HEK293 (cell line): ENCODE measurements around the gene ANKRD63.

Source experiments
- YY1 ChIP-seq: fragments of 450-650 bp; formaldehyde crosslinking; IDR thresholded peaks from 2 replicates; pipeline ENCODE4 v1.5.1; 2018; ENCODE audit warnings: missing biosample characterization, missing genetic modification characterization
- ZNF133 ChIP-seq: fragments of 450-650 bp; formaldehyde crosslinking; IDR thresholded peaks from 2 replicates; pipeline ENCODE4 v1.5.1; 2016; ENCODE audit warnings: missing biosample characterization, missing genetic modification characterization
- ZNF16 ChIP-seq: fragments of 450-650 bp; formaldehyde crosslinking; IDR thresholded peaks from 2 replicates; pipeline ENCODE4 v1.5.1; 2016; ENCODE audit warnings: low read depth, missing biosample characterization, missing genetic modification characterization
- ZNF335 ChIP-seq: fragments of 450-650 bp; formaldehyde crosslinking; conservative IDR thresholded peaks from 2 replicates; pipeline ENCODE4 v1.5.1; 2016; ENCODE audit warnings: missing biosample characterization, missing genetic modification characterization
- ZNF530 ChIP-seq: fragments of 450-650 bp; formaldehyde crosslinking; IDR thresholded peaks from 2 replicates; pipeline ENCODE4 v1.5.1; 2016; ENCODE audit warnings: low read depth, missing biosample characterization, missing genetic modification characterization
- ZNF623 ChIP-seq: fragments of 450-650 bp; formaldehyde crosslinking; IDR thresholded peaks from 2 replicates; pipeline ENCODE4 v1.5.1; 2016; ENCODE audit warnings: missing biosample characterization, missing genetic modification characterization
- TF ChIP-seq, protein P1 (sequence below): fragments of 450-650 bp; formaldehyde crosslinking; IDR thresholded peaks from 2 replicates; pipeline ENCODE4 v1.5.1; 2016; ENCODE audit warnings: missing biosample characterization, missing genetic modification characterization
- TF ChIP-seq, protein P2 (sequence below): fragments of 450-650 bp; formaldehyde crosslinking; IDR thresholded peaks from 2 replicates; pipeline ENCODE4 v1.5.1; 2016; ENCODE audit warnings: missing biosample characterization, missing genetic modification characterization

DNA sequence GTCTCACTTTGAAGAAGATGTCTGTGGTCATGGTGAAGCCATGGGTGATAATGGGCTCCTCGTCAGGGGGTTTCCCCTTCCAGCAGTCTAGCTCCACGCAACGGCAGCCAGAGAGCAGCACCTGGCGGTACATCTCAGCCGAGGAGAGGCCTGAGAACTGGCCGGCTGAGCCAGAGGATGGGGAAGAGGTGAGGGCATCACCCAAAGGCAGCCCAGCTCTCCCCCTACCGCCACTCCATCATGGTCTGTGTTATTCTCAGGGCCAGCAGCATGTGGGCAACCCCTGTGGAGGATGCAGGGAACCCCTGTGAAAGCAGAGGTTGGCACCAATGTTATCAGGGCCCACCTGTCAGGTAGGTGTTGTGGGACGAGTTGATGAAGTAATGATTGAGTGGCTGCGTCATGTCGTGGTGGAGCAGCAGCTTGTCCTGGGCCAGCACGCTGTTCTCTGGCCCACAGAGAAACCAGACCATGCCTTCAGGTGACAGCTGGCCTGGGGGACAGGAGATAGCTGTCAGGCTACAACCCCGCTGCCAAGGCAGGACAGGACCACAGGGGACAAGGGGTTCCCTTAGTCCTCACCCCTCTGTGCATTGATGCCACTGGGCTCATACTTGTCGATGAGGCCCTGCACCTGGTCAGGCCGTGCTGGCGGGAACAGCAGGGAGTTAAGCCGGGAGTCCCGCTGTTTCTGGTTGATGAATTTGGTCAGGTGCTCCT is 15.5 kb upstream of the ANKRD63 start:
- TF ChIP-seq ZNF16 (tag by site-specific recombination) = no peak
- TF ChIP-seq, protein P1, sequence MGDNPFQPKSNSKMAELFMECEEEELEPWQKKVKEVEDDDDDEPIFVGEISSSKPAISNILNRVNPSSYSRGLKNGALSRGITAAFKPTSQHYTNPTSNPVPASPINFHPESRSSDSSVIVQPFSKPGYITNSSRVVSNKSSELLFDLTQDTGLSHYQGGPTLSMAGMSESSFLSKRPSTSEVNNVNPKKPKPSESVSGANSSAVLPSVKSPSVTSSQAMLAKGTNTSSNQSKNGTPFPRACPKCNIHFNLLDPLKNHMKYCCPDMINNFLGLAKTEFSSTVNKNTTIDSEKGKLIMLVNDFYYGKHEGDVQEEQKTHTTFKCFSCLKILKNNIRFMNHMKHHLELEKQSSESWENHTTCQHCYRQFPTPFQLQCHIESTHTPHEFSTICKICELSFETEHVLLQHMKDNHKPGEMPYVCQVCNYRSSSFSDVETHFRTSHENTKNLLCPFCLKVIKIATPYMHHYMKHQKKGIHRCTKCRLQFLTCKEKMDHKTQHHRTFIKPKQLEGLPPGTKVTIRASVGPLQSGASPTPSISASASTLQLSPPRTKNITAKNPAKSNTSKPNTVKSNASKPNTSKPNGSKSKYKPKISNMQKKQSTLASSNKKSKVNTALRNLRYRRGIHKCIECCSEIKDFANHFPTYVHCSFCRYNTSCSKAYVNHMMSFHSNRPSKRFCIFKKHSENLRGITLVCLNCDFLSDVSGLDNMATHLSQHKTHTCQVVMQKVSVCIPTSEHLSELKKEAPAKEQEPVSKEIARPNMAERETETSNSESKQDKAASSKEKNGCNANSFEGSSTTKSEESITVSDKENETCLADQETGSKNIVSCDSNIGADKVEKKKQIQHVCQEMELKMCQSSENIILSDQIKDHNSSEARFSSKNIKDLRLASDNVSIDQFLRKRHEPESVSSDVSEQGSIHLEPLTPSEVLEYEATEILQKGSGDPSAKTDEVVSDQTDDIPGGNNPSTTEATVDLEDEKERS (tag by site-specific recombination) = no peak
- no peak for TF ChIP-seq ZNF623 (tag by site-specific recombination)
- TF ChIP-seq, protein P2, sequence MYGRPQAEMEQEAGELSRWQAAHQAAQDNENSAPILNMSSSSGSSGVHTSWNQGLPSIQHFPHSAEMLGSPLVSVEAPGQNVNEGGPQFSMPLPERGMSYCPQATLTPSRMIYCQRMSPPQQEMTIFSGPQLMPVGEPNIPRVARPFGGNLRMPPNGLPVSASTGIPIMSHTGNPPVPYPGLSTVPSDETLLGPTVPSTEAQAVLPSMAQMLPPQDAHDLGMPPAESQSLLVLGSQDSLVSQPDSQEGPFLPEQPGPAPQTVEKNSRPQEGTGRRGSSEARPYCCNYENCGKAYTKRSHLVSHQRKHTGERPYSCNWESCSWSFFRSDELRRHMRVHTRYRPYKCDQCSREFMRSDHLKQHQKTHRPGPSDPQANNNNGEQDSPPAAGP (tag by site-specific recombination) = no peak
- TF ChIP-seq ZNF133 (tag by site-specific recombination) = no peak
- TF ChIP-seq YY1 (tag by site-specific recombination) = no peak
- no peak for TF ChIP-seq ZNF335 (tag by site-specific recombination)
- TF ChIP-seq ZNF530 = no peak
